ENCODE results near the gene HNRNPU. TPM values are rescaled to one million over a fixed set of nuclear protein-coding genes. Genes with fewer than 3 reads are reported as not detected.

The HNRNPU gene
- total and polyA plus RNA-seq, 5 donors from 2014 or later, result 169 to 523 (median 226) TPM

- H3K27me3 ChIP-seq (ENCODE audit: control insufficient read depth, insufficient read depth, low read length), result no peaks in the 10 kb centered on the region
- Mint-ChIP-seq H3K27me3 (no peaks in the 10 kb centered on the region), H3K4me3 (peak overlapping the region in 1 of 4 donors; percentile 38), H3K9me3 (no peaks in the 10 kb centered on the region), H3K36me3 (peaks cover 52% of the 10 kb centered on the region), H3K27ac (peak overlapping the region in 1 of 3 donors; percentile 47), H3K4me1 (peaks cover 58 to 96% (median 82%) of the 10 kb centered on the region in 4 donors)
- no peak for DNase-seq
- no peak overlapping the region for H3K4me3 ChIP-seq (ENCODE audit: low read depth, low read length)
- no peaks in the 10 kb centered on the region for H3K9me3 ChIP-seq (ENCODE audit: control insufficient read depth in 2 of 2, low read length in 2 of 2)
- H3K36me3 ChIP-seq (ENCODE audit: control insufficient read depth, insufficient read depth, low read length), result peaks cover 83% of the 10 kb centered on the region
- H3K4me1 ChIP-seq (ENCODE audit: control insufficient read depth, insufficient read depth, low read length, poor library complexity, severe bottlenecking), result peaks cover 54% of the 10 kb centered on the region
- ATAC-seq (ENCODE audit: low read depth in 2 of 2), result no peak
- H3K27ac ChIP-seq (ENCODE audit: insufficient read depth, low read length, poor library complexity, severe bottlenecking), result no peak overlapping the region
Measured at GRCh38 chr1:244852694-244853093, 11.6 kb downstream of the HNRNPU start.

- Histone ChIP-seq H3K4me1 (ENCODE audit: control insufficient read depth, insufficient read depth, low read length, poor library complexity, severe bottlenecking) (peaks cover 46% of the 10 kb centered on the region), H3K36me3 (ENCODE audit: control insufficient read depth, insufficient read depth, low read length) (peaks cover 80% of the 10 kb centered on the region), H3K9me3 (ENCODE audit: control insufficient read depth in 2 of 2, low read length in 2 of 2) (no peaks in the 10 kb centered on the region), H3K27me3 (ENCODE audit: control insufficient read depth, insufficient read depth, low read length) (no peaks in the 10 kb centered on the region), H3K27ac (ENCODE audit: insufficient read depth, low read length, poor library complexity, severe bottlenecking) (peak overlapping the region; percentile 47), H3K4me3 (ENCODE audit: low read depth, low read length) (no peak overlapping the region)
- Mint-ChIP-seq H3K9me3 (no peaks in the 10 kb centered on the region), H3K27ac (peak overlapping the region in 1 of 3 donors; percentile 22), H3K27me3 (no peaks in the 10 kb centered on the region), H3K36me3 (peaks cover 49% of the 10 kb centered on the region), H3K4me3 (no peak overlapping the region), H3K4me1 (peaks cover 61 to 95% (median 82%) of the 10 kb centered on the region in 4 donors)
- ATAC-seq (ENCODE audit: low read depth in 2 of 2) (peak in 1 of 2 donors; percentile 17), DNase-seq (no peak)
Measured at GRCh38 chr1:244851546-244852231, 12.7 kb downstream of the HNRNPU start.

GRCh38 chr1:244850896-244851295 is 13.4 kb downstream of the HNRNPU start:
- H3K27me3 Mint-ChIP-seq, result no peaks in the 10 kb centered on the region
- peaks cover 56 to 88% (median 77%) of the 10 kb centered on the region in 4 donors for H3K4me1 Mint-ChIP-seq

GRCh38 chr1:244850099-244850852 is 14.1 kb downstream of the HNRNPU start:
- peak overlapping the region; percentile 15 to 51 (median 45) for H3K27ac Mint-ChIP-seq
- H3K4me3 ChIP-seq (ENCODE audit: low read depth, low read length), result no peak overlapping the region
- no peak for ATAC-seq (ENCODE audit: low read depth in 2 of 2)
- H3K27me3 Mint-ChIP-seq, result no peaks in the 10 kb centered on the region
- H3K4me1 Mint-ChIP-seq, result peaks cover 50 to 83% (median 72%) of the 10 kb centered on the region in 4 donors
- H3K36me3 Mint-ChIP-seq, result peaks cover 48% of the 10 kb centered on the region
- peaks cover 32% of the 10 kb centered on the region for H3K4me1 ChIP-seq (ENCODE audit: control insufficient read depth, insufficient read depth, low read length, poor library complexity, severe bottlenecking)
- DNase-seq, result no peak
- peak overlapping the region; percentile 3 for H3K27ac ChIP-seq (ENCODE audit: insufficient read depth, low read length, poor library complexity, severe bottlenecking)
- peak overlapping the region in 1 of 4 donors; percentile 38 for H3K4me3 Mint-ChIP-seq
- no peaks in the 10 kb centered on the region for H3K27me3 ChIP-seq (ENCODE audit: control insufficient read depth, insufficient read depth, low read length)
- H3K36me3 ChIP-seq (ENCODE audit: control insufficient read depth, insufficient read depth, low read length), result peaks cover 78% of the 10 kb centered on the region
- H3K9me3 Mint-ChIP-seq, result no peaks in the 10 kb centered on the region
- no peaks in the 10 kb centered on the region for H3K9me3 ChIP-seq (ENCODE audit: control insufficient read depth in 2 of 2, low read length in 2 of 2)

More at GRCh38 chr1:244850896-244851295, 13.4 kb downstream of the HNRNPU start:
- Histone ChIP-seq H3K36me3 (ENCODE audit: control insufficient read depth, insufficient read depth, low read length) (peaks cover 80% of the 10 kb centered on the region), H3K4me3 (ENCODE audit: low read depth, low read length) (no peak overlapping the region), H3K27ac (ENCODE audit: insufficient read depth, low read length, poor library complexity, severe bottlenecking) (no peak overlapping the region), H3K27me3 (ENCODE audit: control insufficient read depth, insufficient read depth, low read length) (no peaks in the 10 kb centered on the region), H3K4me1 (ENCODE audit: control insufficient read depth, insufficient read depth, low read length, poor library complexity, severe bottlenecking) (peaks cover 38% of the 10 kb centered on the region), H3K9me3 (ENCODE audit: control insufficient read depth in 2 of 2, low read length in 2 of 2) (no peaks in the 10 kb centered on the region)
- DNase-seq (no peak), ATAC-seq (ENCODE audit: low read depth in 2 of 2) (no peak)
- Mint-ChIP-seq H3K4me3 (peak overlapping the region in 2 of 4 donors; percentile 19 to 31), H3K9me3 (no peaks in the 10 kb centered on the region), H3K36me3 (peaks cover 48% of the 10 kb centered on the region), H3K27ac (peak overlapping the region; percentile 15 to 51 (median 45))

GRCh38 chr1:244849189-244849866 is 15.0 kb downstream of the HNRNPU start:
- no peak for ATAC-seq (ENCODE audit: low read depth in 2 of 2)
- H3K9me3 ChIP-seq (ENCODE audit: control insufficient read depth in 2 of 2, low read length in 2 of 2), result no peaks in the 10 kb centered on the region

GRCh38 chr1:244846653-244847052 is 17.7 kb downstream of the HNRNPU start:
- no peaks in the 10 kb centered on the region for H3K4me1 ChIP-seq (ENCODE audit: control insufficient read depth, insufficient read depth, low read length, poor library complexity, severe bottlenecking)
- H3K4me3 ChIP-seq (ENCODE audit: low read depth, low read length), result no peak overlapping the region
- peaks cover 33% of the 10 kb centered on the region for H3K36me3 Mint-ChIP-seq
- H3K27me3 ChIP-seq (ENCODE audit: control insufficient read depth, insufficient read depth, low read length), result no peaks in the 10 kb centered on the region
- H3K9me3 Mint-ChIP-seq, result no peaks in the 10 kb centered on the region
- no peak for DNase-seq
- no peaks in the 10 kb centered on the region for H3K27me3 Mint-ChIP-seq
- H3K36me3 ChIP-seq (ENCODE audit: control insufficient read depth, insufficient read depth, low read length), result peaks cover 76% of the 10 kb centered on the region
- no peak overlapping the region for H3K4me3 Mint-ChIP-seq
- peaks cover 24 to 63% (median 46%) of the 10 kb centered on the region in 4 donors for H3K4me1 Mint-ChIP-seq
- no peak overlapping the region for H3K27ac ChIP-seq (ENCODE audit: insufficient read depth, low read length, poor library complexity, severe bottlenecking)
- H3K27ac Mint-ChIP-seq, result peak overlapping the region in 1 of 3 donors; percentile 3
- H3K9me3 ChIP-seq (ENCODE audit: control insufficient read depth in 2 of 2, low read length in 2 of 2), result no peaks in the 10 kb centered on the region
- no peak for ATAC-seq (ENCODE audit: low read depth in 2 of 2)

More at GRCh38 chr1:244849189-244849866, 15.0 kb downstream of the HNRNPU start:
- H3K9me3 Mint-ChIP-seq, result no peaks in the 10 kb centered on the region
- Histone ChIP-seq H3K36me3 (ENCODE audit: control insufficient read depth, insufficient read depth, low read length) (peaks cover 78% of the 10 kb centered on the region), H3K4me1 (ENCODE audit: control insufficient read depth, insufficient read depth, low read length, poor library complexity, severe bottlenecking) (peaks cover 22% of the 10 kb centered on the region), H3K27ac (ENCODE audit: insufficient read depth, low read length, poor library complexity, severe bottlenecking) (no peak overlapping the region), H3K4me3 (ENCODE audit: low read depth, low read length) (no peak overlapping the region), H3K27me3 (ENCODE audit: control insufficient read depth, insufficient read depth, low read length) (no peaks in the 10 kb centered on the region)
- H3K36me3 Mint-ChIP-seq, result peaks cover 44% of the 10 kb centered on the region
- H3K27ac Mint-ChIP-seq, result peak overlapping the region; percentile 22 to 61 (median 32)
- H3K4me1 Mint-ChIP-seq, result peaks cover 41 to 75% (median 64%) of the 10 kb centered on the region in 4 donors
- no peak for DNase-seq
- no peaks in the 10 kb centered on the region for H3K27me3 Mint-ChIP-seq
- H3K4me3 Mint-ChIP-seq, result no peak overlapping the region

Data from CD4-positive, CD25-positive, alpha-beta regulatory T cell (primary cell).